IPS-11a (cell line): ENCODE measurements around the gene SLC39A13.

ENCODE experiments used
- H3K4me3 ChIP-seq: one replicate; pipeline ENCODE4 v1.5.1; 2013; ENCODE audit warnings: low read depth, low read length, control low read depth

SLC39A13 gene

GRCh38 chr11:47383071-47383470 lies 25.3 kb upstream of the SLC39A13 start:
- H3K4me3 ChIP-seq = no peak overlapping the region

- H3K4me3 ChIP-seq = no peak overlapping the region
These were observed 23.9 kb upstream of the SLC39A13 start for GRCh38 chr11:47384498-47384897.

GRCh38 chr11:47387944-47388696 lies 20.3 kb upstream of the SLC39A13 start:
- no peak overlapping the region for H3K4me3 ChIP-seq

- H3K4me3 ChIP-seq = no peak overlapping the region
These were observed 19.5 kb upstream of the SLC39A13 start for GRCh38 chr11:47388697-47389576.

GRCh38 chr11:47389577-47390421 lies 18.6 kb upstream of the SLC39A13 start:
- H3K4me3 ChIP-seq = no peak overlapping the region

GRCh38 chr11:47390422-47390760 lies 18.0 kb upstream of the SLC39A13 start:
- no peak overlapping the region for H3K4me3 ChIP-seq

- no peak overlapping the region for H3K4me3 ChIP-seq
These were observed 17.3 kb upstream of the SLC39A13 start for GRCh38 chr11:47391077-47391583.

- H3K4me3 ChIP-seq = no peak overlapping the region
These were observed 16.5 kb upstream of the SLC39A13 start for GRCh38 chr11:47391711-47392432.

GRCh38 chr11:47392546-47393162 lies 15.7 kb upstream of the SLC39A13 start:
- no peak overlapping the region for H3K4me3 ChIP-seq

GRCh38 chr11:47393163-47394049 lies 15.0 kb upstream of the SLC39A13 start:
- no peak overlapping the region for H3K4me3 ChIP-seq

- H3K4me3 ChIP-seq = no peak overlapping the region
These were observed 14.4 kb upstream of the SLC39A13 start for GRCh38 chr11:47394050-47394321.

GRCh38 chr11:47394322-47395222 lies 13.8 kb upstream of the SLC39A13 start:
- no peak overlapping the region for H3K4me3 ChIP-seq

- H3K4me3 ChIP-seq = no peak overlapping the region
These were observed 13.0 kb upstream of the SLC39A13 start for GRCh38 chr11:47395223-47396048.

- no peak overlapping the region for H3K4me3 ChIP-seq
These were observed 12.4 kb upstream of the SLC39A13 start for GRCh38 chr11:47396049-47396320.

- H3K4me3 ChIP-seq = no peak overlapping the region
These were observed 10.4 kb upstream of the SLC39A13 start for GRCh38 chr11:47398011-47398410.

GRCh38 chr11:47398551-47398950 lies 9.8 kb upstream of the SLC39A13 start:
- no peak overlapping the region for H3K4me3 ChIP-seq

- H3K4me3 ChIP-seq = peak overlapping the region; percentile 37
These were observed 8.3 kb upstream of the SLC39A13 start for GRCh38 chr11:47399860-47400767.
